Mesenchymal stem cell (in vitro differentiated cells and primary cell): ENCODE data around the gene COL4A2.

ENCODE experiments used
- DNase-seq: peaks from one replicate; pipeline ENCODE4 v3.0.0-alpha.2; 2013
- H2AFZ ChIP-seq: one replicate; pipeline ENCODE4 v1.6.1; 2013; ENCODE audit warnings: low read depth, mild to moderate bottlenecking, control low read depth, inconsistent platforms, low read length, moderate library complexity
- H2AK5ac ChIP-seq: 2 replicates; pipeline ENCODE4 v1.6.1; 2013; ENCODE audit warnings: low read length, moderate library complexity, mild to moderate bottlenecking, inconsistent platforms; ENCODE audit not compliant: severe bottlenecking
- H2BK120ac ChIP-seq: one replicate; pipeline ENCODE4 v1.6.1; 2013; ENCODE audit warnings: low read depth, mild to moderate bottlenecking, inconsistent platforms, low read length, moderate library complexity
- H2BK12ac ChIP-seq, 2 experiments: one replicate each; pipeline ENCODE4 v1.6.1; 2013; ENCODE audit warnings: inconsistent platforms in 2 of 2, low read length in 2 of 2, mild to moderate bottlenecking in 2 of 2, moderate library complexity in 2 of 2, control low read depth in 1 of 2
- H2BK15ac ChIP-seq: one replicate; pipeline ENCODE4 v1.6.1; 2013; ENCODE audit warnings: mild to moderate bottlenecking, low read depth, inconsistent platforms; ENCODE audit not compliant: poor library complexity, severe bottlenecking
- H2BK5ac ChIP-seq: 2 replicates; pipeline ENCODE4 v1.6.1; 2013; ENCODE audit warnings: low read depth, mild to moderate bottlenecking, low read length, control low read depth, inconsistent platforms; ENCODE audit not compliant: poor library complexity, severe bottlenecking
- H3K14ac ChIP-seq, 2 experiments: one replicate each; pipeline ENCODE4 v1.6.1; 2013; ENCODE audit warnings: inconsistent platforms in 2 of 2, low read length in 2 of 2, control low read depth in 1 of 2, mild to moderate bottlenecking in 1 of 2, moderate library complexity in 1 of 2
- H3K18ac ChIP-seq, 2 experiments: one replicate each; pipeline ENCODE4 v1.6.1; 2013; ENCODE audit warnings: inconsistent platforms in 2 of 2, low read length in 2 of 2, control low read depth in 1 of 2, low read depth in 1 of 2, mild to moderate bottlenecking in 1 of 2
- H3K23ac ChIP-seq, 2 experiments: one replicate each; pipeline ENCODE4 v1.6.1; 2013; ENCODE audit warnings: inconsistent platforms in 2 of 2, low read length in 2 of 2, mild to moderate bottlenecking in 2 of 2, moderate library complexity in 2 of 2, control low read depth in 1 of 2
- H3K27ac ChIP-seq: 2 replicates; pipeline ENCODE4 v1.5.1; 2013; ENCODE audit warnings: mild to moderate bottlenecking, moderate library complexity, low read length, control low read depth, inconsistent platforms; ENCODE audit not compliant: poor library complexity, severe bottlenecking
- H3K27me3 ChIP-seq, 2 experiments: 2 replicates each; pipeline versions ENCODE4 v1.6.1 to v1.7.0; 2013; ENCODE audit warnings: low read length in 2 of 2, mild to moderate bottlenecking in 2 of 2, moderate library complexity in 2 of 2, control low read depth in 1 of 2, inconsistent platforms in 1 of 2; ENCODE audit not compliant: control insufficient read depth in 1 of 2, insufficient read depth in 1 of 2
- H3K36me3 ChIP-seq, 2 experiments: 2 replicates each; pipeline versions ENCODE4 v1.6.1 to v1.7.0; 2013; ENCODE audit warnings: low read length in 2 of 2, control low read depth in 1 of 2, inconsistent platforms in 1 of 2, low read depth in 1 of 2, mild to moderate bottlenecking in 1 of 2; ENCODE audit not compliant: insufficient read depth in 2 of 2, control insufficient read depth in 1 of 2
- H3K4ac ChIP-seq, 2 experiments: one replicate each; pipeline ENCODE4 v1.6.1; 2013; ENCODE audit warnings: inconsistent platforms in 2 of 2, low read length in 2 of 2, mild to moderate bottlenecking in 2 of 2, moderate library complexity in 2 of 2, control low read depth in 1 of 2, low read depth in 1 of 2
- H3K4me1 ChIP-seq: 2 replicates; pipeline ENCODE4 v1.6.1; 2013; ENCODE audit warnings: low read depth, low read length, control low read depth; ENCODE audit not compliant: control insufficient read depth, insufficient read depth
- H3K4me2 ChIP-seq: 2 replicates; pipeline ENCODE4 v1.6.1; 2013; ENCODE audit warnings: low read length, mild to moderate bottlenecking, inconsistent platforms; ENCODE audit not compliant: poor library complexity, severe bottlenecking
- H3K4me3 ChIP-seq, 2 experiments: 2 replicates each; pipeline versions ENCODE4 v1.5.1 to v1.7.0; 2013; ENCODE audit warnings: low read length in 2 of 2, mild to moderate bottlenecking in 2 of 2, control low read depth in 1 of 2, low read depth in 1 of 2; ENCODE audit not compliant: insufficient read depth in 1 of 2
- H3K79me1 ChIP-seq: replicated peaks from 2 replicates; pipeline ENCODE4 v1.6.1; 2013; ENCODE audit warnings: mild to moderate bottlenecking, control low read depth, low read length, inconsistent platforms; ENCODE audit not compliant: poor library complexity, severe bottlenecking
- H3K9ac ChIP-seq: 2 replicates; pipeline ENCODE4 v1.7.0; 2013; ENCODE audit warnings: mild to moderate bottlenecking, low read length, moderate library complexity
- H3K9me3 ChIP-seq: 2 replicates; pipeline ENCODE4 v1.7.0; 2013; ENCODE audit warnings: mild to moderate bottlenecking, low read length; ENCODE audit not compliant: control insufficient read depth
- H4K8ac ChIP-seq: one replicate; pipeline ENCODE4 v1.6.1; 2013; ENCODE audit warnings: inconsistent platforms, mild to moderate bottlenecking, low read length, moderate library complexity
- H4K91ac ChIP-seq: one replicate; pipeline ENCODE4 v1.6.1; 2013; ENCODE audit warnings: mild to moderate bottlenecking, low read length, inconsistent platforms
- WGBS: methylation state at CpG from one replicate; pipeline ENCODE4 v1.1.7; 2013; ENCODE audit warnings: mixed read lengths; 5-methylcytosine and 5-hydroxymethylcytosine counted together

The COL4A2 gene

DNA sequence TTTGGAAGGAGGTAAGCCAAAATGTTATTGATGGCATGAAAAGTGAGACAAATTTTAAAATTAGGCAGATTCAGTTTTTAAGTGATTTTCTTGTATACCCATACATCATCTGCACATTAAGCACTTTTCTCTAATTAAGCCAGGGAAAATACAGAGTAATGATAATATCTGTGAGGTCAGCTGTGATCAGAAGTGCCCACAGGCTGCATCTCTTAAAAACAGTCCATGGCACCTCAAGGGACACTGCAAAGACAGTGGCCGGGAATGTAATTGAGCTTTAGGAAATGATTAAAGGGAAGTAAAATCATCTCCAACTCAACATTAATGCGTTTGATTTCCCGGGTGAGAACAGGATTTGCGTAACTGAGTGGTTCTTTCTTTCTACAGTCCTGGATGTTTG, 2.1 kb upstream of the COL4A2 start:
- Histone ChIP-seq H2AK5ac (no peak overlapping the region), H3K4me3 (peak overlapping the region in 1 of 2 experiments; percentile 94), H4K8ac (no peak overlapping the region), H3K14ac (no peak overlapping the region), H3K4ac (no peak overlapping the region), H3K23ac (no peak overlapping the region), H3K9ac (peak overlapping the region; percentile 86), H2BK120ac (no peak overlapping the region), H3K4me2 (peak overlapping the region; percentile 85), H3K36me3 (peaks cover 0 to 17% of the 10 kb centered on the region in 2 experiments), H3K27me3 (no peaks in the 10 kb centered on the region), H2BK5ac (no peak overlapping the region), H2BK15ac (no peak overlapping the region), H3K27ac (peak overlapping the region; percentile 2), H4K91ac (no peak overlapping the region), H3K18ac (no peak overlapping the region), H3K79me1 (no peaks in the 10 kb centered on the region), H3K9me3 (no peaks in the 10 kb centered on the region), H3K4me1 (peaks cover 24% of the 10 kb centered on the region), H2BK12ac (no peak overlapping the region), H2AFZ (no peak overlapping the region)
- DNase-seq = no peak
- WGBS = 55% methylated on average over 4 of the region's 4 CpGs

DNA sequence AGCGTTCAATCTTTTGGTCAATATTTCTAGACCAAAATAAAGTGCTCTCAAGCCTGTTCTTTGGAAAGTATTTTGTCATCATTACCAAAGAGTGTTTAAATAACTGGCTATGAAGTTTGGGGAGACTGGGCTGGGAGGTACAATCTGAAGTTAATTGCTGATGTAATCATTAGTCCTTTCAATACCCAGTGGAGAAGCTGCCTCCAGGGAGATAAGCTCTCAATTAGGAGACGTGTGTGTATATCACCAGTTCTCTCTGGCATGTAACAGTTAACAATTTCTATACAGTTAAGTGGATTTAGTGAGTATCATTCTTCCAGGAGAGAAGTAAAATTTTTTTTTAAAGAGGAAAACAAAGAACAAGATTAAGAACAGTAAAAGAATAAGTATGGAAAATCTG, 1.5 kb upstream of the COL4A2 start:
- H3K79me1 ChIP-seq = no peaks in the 10 kb centered on the region
- peak overlapping the region; percentile 85 for H3K4me2 ChIP-seq
- H4K8ac ChIP-seq = no peak overlapping the region
- H3K27ac ChIP-seq = peak overlapping the region; percentile 70
- no peak overlapping the region for H3K18ac ChIP-seq
- H3K27me3 ChIP-seq = no peaks in the 10 kb centered on the region
- DNase-seq = no peak
- H2AK5ac ChIP-seq = no peak overlapping the region
- no CpG with 5 or more reads among the region's 2 CpGs for WGBS
- H4K91ac ChIP-seq = no peak overlapping the region
- H3K36me3 ChIP-seq = peaks cover 0 to 20% of the 10 kb centered on the region in 2 experiments
- peak overlapping the region; percentile 29 to 94 for H3K4me3 ChIP-seq
- H2AFZ ChIP-seq = no peak overlapping the region
- H2BK12ac ChIP-seq = no peak overlapping the region
- no peak overlapping the region for H2BK15ac ChIP-seq
- H3K23ac ChIP-seq = no peak overlapping the region
- peak overlapping the region; percentile 86 for H3K9ac ChIP-seq
- H3K4me1 ChIP-seq = peaks cover 26% of the 10 kb centered on the region
- no peaks in the 10 kb centered on the region for H3K9me3 ChIP-seq
- no peak overlapping the region for H3K14ac ChIP-seq
- no peak overlapping the region for H2BK5ac ChIP-seq
- H2BK120ac ChIP-seq = no peak overlapping the region
- no peak overlapping the region for H3K4ac ChIP-seq

DNA sequence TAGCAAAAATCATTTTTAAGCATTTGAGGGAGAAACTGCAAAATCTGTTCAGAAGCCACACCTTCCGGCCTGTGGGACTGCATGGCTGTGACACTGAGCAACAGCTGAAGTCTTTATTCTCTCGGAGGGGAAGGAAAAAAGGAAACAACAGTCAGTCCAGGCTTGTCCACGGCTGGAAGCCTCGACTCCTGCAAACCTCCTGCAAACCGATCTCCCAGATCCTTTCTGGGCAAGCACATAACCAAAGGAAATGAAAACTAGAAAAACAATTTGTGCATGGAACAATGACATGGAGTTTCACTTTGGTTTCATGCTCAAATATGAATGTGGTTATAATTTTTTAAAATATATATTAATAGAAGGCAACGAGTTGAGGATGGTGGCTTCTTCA, 1.1 kb upstream of the COL4A2 start:
- Histone ChIP-seq H2BK120ac (no peak overlapping the region), H3K79me1 (no peaks in the 10 kb centered on the region), H4K8ac (no peak overlapping the region), H3K4me3 (peak overlapping the region; percentile 75 to 94), H2BK15ac (no peak overlapping the region), H3K4me1 (peaks cover 29% of the 10 kb centered on the region), H3K4me2 (peak overlapping the region; percentile 85), H2BK12ac (no peak overlapping the region), H3K9ac (peak overlapping the region; percentile 86), H2AFZ (no peak overlapping the region), H3K18ac (peak overlapping the region in 1 of 2 experiments; percentile 55), H2BK5ac (no peak overlapping the region), H3K23ac (no peak overlapping the region), H4K91ac (no peak overlapping the region), H3K4ac (no peak overlapping the region), H2AK5ac (no peak overlapping the region), H3K9me3 (no peaks in the 10 kb centered on the region), H3K27me3 (no peaks in the 10 kb centered on the region), H3K36me3 (peaks cover 4 to 23% of the 10 kb centered on the region in 2 experiments), H3K27ac (peak overlapping the region; percentile 70), H3K14ac (no peak overlapping the region)
- WGBS = 0% methylated on average over 3 of the region's 6 CpGs
- DNase-seq = peak; percentile 40

DNA sequence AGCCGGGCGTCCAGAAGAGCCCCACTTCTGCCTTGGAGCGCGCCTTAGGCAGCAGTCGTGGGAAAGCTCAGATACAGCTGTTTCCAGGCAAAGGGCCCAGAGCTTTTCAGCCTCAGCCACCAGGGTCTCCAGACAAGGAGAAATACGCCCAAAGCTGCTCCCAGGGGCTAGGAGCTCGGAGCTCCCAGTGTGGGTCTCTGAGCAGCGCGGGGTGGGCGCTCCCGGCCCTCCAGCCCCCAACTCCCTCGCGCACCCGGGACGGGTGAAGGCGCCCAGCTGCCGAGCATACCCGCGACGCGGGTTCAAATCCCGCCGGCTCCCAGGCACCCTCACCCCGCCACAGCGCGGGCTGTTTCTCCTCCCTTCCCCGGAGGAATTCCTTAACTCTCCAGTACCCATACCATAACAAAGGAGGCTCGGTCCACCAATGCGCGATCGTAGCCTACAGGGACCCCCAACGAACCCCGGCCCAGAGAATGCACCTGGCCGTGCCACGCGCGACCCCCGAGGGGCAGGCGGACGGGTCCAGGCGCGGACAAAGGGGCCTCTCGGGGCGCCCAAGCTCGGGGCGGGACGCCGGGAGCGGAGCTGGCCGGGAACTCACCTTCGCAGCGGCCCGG, 634 bp upstream of the COL4A2 start:
- H3K4ac ChIP-seq = peak overlapping the region; percentile 76 to 96
- H2AK5ac ChIP-seq = no peak overlapping the region
- H2AFZ ChIP-seq = no peak overlapping the region
- peak overlapping the region; percentile 70 for H3K27ac ChIP-seq
- H3K9ac ChIP-seq = peak overlapping the region; percentile 86
- H2BK15ac ChIP-seq = peak overlapping the region; percentile 94
- H3K4me2 ChIP-seq = peak overlapping the region; percentile 69
- peak overlapping the region in 1 of 2 experiments; percentile 94 for H3K14ac ChIP-seq
- peak; percentile 62 for DNase-seq
- peaks cover 29% of the 10 kb centered on the region for H3K4me1 ChIP-seq
- peak overlapping the region; percentile 73 for H4K8ac ChIP-seq
- H4K91ac ChIP-seq = peak overlapping the region; percentile 93
- peak overlapping the region; percentile 87 for H2BK120ac ChIP-seq
- H3K36me3 ChIP-seq = peaks cover 9 to 23% of the 10 kb centered on the region in 2 experiments
- H3K18ac ChIP-seq = peak overlapping the region; percentile 88 to 94
- WGBS = under 1% methylated on average over 52 of the region's 53 CpGs
- H3K27me3 ChIP-seq = no peaks in the 10 kb centered on the region
- H2BK12ac ChIP-seq = peak overlapping the region; percentile 29 to 60
- H3K23ac ChIP-seq = peak overlapping the region in 1 of 2 experiments; percentile 89
- no peaks in the 10 kb centered on the region for H3K9me3 ChIP-seq
- H3K4me3 ChIP-seq = peak overlapping the region; percentile 75 to 94
- peaks cover 3% of the 10 kb centered on the region for H3K79me1 ChIP-seq
- H2BK5ac ChIP-seq = peak overlapping the region; percentile 91
